Activated CD4-positive, alpha-beta memory T cell treated with anti-CD3 and anti-CD28 coated beads for 36 hours (primary cell): Measurements from ENCODE around the gene TTC23. TPM values are rescaled to one million over a fixed set of nuclear protein-coding genes. Genes with fewer than 3 reads are reported as not detected.

Experiments
- CTCF ChIA-PET: fragments of 350-600 bp; sonication (Branson Sonifier 250); formaldehyde crosslinking; loops from one replicate; lab custom pipeline; 2021; ENCODE audit warnings: antibody characterized with exemption, inconsistent platforms; lab: Charles Lee
- POLR2A ChIA-PET: fragments of 350-600 bp; sonication (Branson Sonifier 250); formaldehyde crosslinking; loops from one replicate; lab custom pipeline; 2021; ENCODE audit warnings: antibody characterized with exemption; lab: Charles Lee
- DNase-seq: peaks from one replicate; pipeline ENCODE4 v3.0.0-alpha.2; 2020
- H3K27ac Mint-ChIP-seq: one replicate; pipeline ENCODE4 v1.8.0; 2021; ENCODE audit warnings: mixed read lengths
- H3K27me3 Mint-ChIP-seq: one replicate; pipeline ENCODE4 v1.8.0; 2021; ENCODE audit warnings: mixed read lengths
- H3K36me3 Mint-ChIP-seq: one replicate; pipeline ENCODE4 v1.8.0; 2021; ENCODE audit warnings: mixed read lengths
- H3K4me1 Mint-ChIP-seq: one replicate; pipeline ENCODE4 v1.8.0; 2021; ENCODE audit warnings: low read depth, mixed read lengths
- H3K4me3 Mint-ChIP-seq: one replicate; pipeline ENCODE4 v1.8.0; 2021; ENCODE audit warnings: mild to moderate bottlenecking, mixed read lengths
- H3K9me3 Mint-ChIP-seq: one replicate; pipeline ENCODE4 v1.8.0; 2021; ENCODE audit warnings: mixed read lengths
- intact Hi-C: fragments of 100-400 bp; cut with micrococcal nuclease; formaldehyde crosslinking; loops from one replicate; pipeline ENCODE4 v1.15.1; 2023
- total RNA-seq, 2 experiments: library from RNA; stranded (reverse); gene quantifications; one replicate each; pipeline ENCODE4 v1.2.3, GENCODE V29; 2021

Gene TTC23
- total RNA-seq, 2 experiments from 2014 or later: 2.8 to 4.1 TPM

DNA sequence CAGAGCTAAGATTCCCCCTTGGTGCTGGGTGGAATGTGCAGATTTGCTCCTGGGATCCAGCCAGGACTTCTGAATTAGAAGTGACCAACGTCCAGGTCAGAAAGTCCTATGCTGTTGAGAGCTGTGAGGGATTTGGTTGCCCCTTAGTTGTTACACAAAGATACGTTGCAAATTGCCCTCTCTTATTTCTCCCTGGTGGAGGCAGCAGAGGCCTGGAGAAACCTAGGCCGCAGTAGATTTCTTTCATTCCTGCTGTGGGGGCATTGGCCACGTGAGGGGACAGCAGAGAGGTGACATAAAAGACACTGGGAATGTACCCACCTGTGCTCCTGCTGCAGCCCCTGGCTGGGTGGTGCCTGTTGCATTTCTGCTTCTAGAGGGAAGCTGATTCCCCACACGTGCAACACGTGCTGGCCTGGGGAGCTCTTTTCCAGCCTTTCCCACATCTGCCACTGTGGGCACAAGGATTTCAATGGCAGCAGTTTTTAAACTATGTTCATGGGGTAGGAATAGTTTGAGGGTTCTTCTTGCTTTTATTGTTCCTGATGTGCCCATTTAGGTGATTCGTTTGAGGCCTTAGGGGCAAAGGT, 78.8 kb downstream of the TTC23 start:
- Mint-ChIP-seq H3K4me3 (no peak overlapping the region), H3K36me3 (no peaks in the 10 kb centered on the region), H3K27me3 (no peaks in the 10 kb centered on the region), H3K9me3 (no peaks in the 10 kb centered on the region), H3K4me1 (no peaks in the 10 kb centered on the region), H3K27ac (no peak overlapping the region)
- ChIA-PET POLR2A (no interaction called here), CTCF (no interaction called here)
- DNase-seq: no peak
- intact Hi-C loops: no loop called here

- Mint-ChIP-seq H3K27ac (no peak overlapping the region), H3K36me3 (no peaks in the 10 kb centered on the region), H3K4me1 (no peaks in the 10 kb centered on the region), H3K27me3 (no peaks in the 10 kb centered on the region), H3K4me3 (no peak overlapping the region), H3K9me3 (no peaks in the 10 kb centered on the region)
- POLR2A ChIA-PET: no interaction called here
- intact Hi-C loops: no loop called here
- CTCF ChIA-PET: no interaction called here
- no peak for DNase-seq
These were observed 79.5 kb downstream of the TTC23 start for GRCh38 chr15:99169769-99170311.

DNA sequence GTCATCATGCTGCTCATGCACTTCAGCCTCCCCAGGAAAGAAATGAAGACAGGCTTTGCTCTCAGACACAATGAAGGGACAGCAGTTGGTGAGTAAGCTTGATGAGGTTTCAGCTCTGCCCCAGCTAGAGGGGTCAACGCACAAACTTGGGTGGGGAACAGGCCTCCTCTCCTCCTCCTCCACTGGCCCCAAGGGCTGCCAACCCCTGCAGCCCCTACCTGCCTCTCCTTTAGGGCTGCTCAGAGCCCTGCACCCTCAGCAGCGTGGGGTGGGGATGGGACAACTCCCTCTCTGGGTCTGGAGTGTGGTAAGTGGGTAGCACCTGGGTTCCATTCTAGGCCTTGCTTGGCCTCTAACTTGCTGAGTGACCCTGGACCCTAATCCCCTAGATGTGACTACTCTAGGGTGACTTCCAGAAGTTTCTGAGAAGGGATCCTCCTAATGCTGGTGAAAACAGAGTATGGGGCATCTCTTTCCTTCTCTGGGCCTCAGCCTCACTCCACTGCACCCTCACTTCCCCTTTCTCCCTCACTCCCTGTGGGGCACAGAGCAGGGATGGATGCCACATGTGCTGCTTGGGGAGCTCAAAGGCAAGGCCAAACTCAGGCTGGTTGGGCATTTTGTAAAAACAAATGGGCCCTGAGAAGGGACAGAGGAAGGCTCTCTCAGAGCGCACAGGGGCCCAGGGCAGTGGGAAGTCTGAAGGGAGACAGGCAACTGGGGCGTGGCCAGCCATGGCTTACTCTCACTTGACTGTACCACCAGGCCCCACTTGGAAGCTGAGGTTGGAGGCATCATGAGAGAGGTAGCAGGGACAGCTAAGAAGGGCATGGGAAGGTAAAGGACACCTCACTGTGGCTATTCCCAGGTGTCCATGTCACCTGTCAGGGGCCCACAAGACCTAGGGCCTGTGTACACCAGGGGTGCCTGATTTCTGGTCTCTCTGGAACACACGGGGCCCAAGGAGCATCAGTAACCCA, 80.5 kb downstream of the TTC23 start:
- DNase-seq: no peak
- ChIA-PET POLR2A (no interaction called here), CTCF (no interaction called here)
- intact Hi-C loops: no loop called here
- Mint-ChIP-seq H3K27ac (no peak overlapping the region), H3K36me3 (no peaks in the 10 kb centered on the region), H3K9me3 (no peaks in the 10 kb centered on the region), H3K4me3 (no peak overlapping the region), H3K27me3 (no peaks in the 10 kb centered on the region), H3K4me1 (peaks cover 5% of the 10 kb centered on the region)

GRCh38 chr15:99167640-99168039, 81.7 kb downstream of the TTC23 start:
- H3K27ac Mint-ChIP-seq: no peak overlapping the region
- CTCF ChIA-PET: no interaction called here
- no peaks in the 10 kb centered on the region for H3K27me3 Mint-ChIP-seq
- no peaks in the 10 kb centered on the region for H3K36me3 Mint-ChIP-seq
- H3K9me3 Mint-ChIP-seq: no peaks in the 10 kb centered on the region
- intact Hi-C loops: no loop called here
- DNase-seq: no peak
- no peak overlapping the region for H3K4me3 Mint-ChIP-seq
- POLR2A ChIA-PET: no interaction called here
- peaks cover 16% of the 10 kb centered on the region for H3K4me1 Mint-ChIP-seq

- CTCF ChIA-PET: no interaction called here
- H3K36me3 Mint-ChIP-seq: no peaks in the 10 kb centered on the region
These were observed 82.2 kb downstream of the TTC23 start for GRCh38 chr15:99167201-99167600.

DNA sequence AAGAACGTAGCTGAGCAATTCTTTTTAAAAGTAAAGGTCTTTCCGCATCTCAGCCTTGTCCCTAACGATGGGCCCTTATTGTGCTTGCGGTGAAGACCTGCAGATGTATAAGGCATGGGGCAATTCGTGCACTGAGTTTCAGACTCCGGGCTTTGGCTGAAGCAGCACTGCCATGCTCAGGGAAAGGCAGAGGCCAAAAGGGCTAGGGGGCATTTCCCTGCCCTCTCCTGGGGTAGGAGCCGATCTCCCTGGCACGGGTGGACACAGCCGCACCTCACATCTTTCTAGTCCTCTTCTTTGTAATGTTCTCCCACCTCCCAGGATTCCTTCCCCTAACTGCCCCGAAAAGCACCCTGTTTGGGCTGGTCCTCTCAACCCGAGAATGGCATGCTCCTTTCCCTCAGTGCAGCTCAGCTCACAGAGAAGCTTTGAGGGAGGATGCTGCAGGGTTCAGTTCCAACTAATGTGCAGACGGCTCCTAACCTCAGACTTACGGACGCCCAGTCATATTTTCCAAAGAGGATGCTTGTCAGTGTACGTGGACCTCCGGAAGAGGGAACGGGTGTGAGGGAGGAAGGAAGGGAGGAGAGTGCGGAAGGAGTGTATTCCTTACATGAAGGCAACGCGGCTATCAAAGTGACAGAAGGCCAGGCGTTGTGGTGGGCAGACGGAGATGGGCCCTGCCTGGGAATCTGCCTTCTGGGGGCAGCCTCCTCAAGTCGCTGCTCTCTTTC, 83.3 kb downstream of the TTC23 start:
- Mint-ChIP-seq H3K27ac (no peak overlapping the region), H3K4me1 (peaks cover 16% of the 10 kb centered on the region), H3K27me3 (no peaks in the 10 kb centered on the region), H3K4me3 (no peak overlapping the region), H3K36me3 (no peaks in the 10 kb centered on the region), H3K9me3 (no peaks in the 10 kb centered on the region)
- ChIA-PET CTCF (no interaction called here), POLR2A (no interaction called here)
- DNase-seq: no peak
- intact Hi-C loops: no loop called here

More at GRCh38 chr15:99167201-99167600, 82.2 kb downstream of the TTC23 start:
- Mint-ChIP-seq H3K27me3 (no peaks in the 10 kb centered on the region), H3K4me3 (no peak overlapping the region), H3K9me3 (no peaks in the 10 kb centered on the region), H3K27ac (no peak overlapping the region), H3K4me1 (peaks cover 16% of the 10 kb centered on the region)
- POLR2A ChIA-PET: no interaction called here
- no peak for DNase-seq
- intact Hi-C loops: no loop called here

DNA sequence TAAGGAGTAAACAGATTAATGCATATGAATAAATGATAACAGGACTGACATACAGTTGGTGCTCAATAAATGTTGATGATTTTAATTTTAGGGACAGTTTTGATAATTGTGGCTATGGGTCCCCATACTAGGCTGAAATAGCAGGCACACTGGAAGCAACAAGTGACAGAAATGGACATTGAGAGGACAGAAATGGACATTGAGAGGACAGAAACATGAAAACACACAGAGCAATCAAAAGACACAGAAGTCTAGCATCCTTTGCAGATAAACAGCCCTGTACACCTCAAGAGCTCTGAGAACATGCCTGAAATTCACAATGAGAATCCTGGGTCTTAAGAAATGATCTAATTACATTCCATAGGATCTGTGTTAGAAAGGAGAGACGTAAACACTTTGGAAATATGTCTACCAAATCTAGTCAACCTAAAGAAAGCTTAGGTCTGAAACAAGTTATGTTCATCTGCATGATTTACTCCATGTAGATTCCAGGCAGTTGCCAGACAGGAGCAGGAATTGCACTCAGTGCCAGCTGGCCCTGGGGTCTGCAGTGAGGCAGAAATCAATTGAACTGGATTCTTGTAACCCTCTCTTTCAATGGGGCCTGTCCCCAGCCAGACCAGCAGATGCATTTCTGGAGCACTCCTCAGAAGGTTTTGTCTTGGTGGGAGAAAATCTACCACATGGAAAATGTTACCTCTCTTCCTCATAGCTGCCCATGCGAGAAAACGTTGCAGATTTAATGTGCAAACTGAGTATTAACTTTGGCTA, 84.2 kb downstream of the TTC23 start:
- CTCF ChIA-PET: interaction anchor here (0.7 kb wide), 1 partner anchor 60 kb away, joined by 3 read pairs; no protein-coding TSS in a partner anchor

DNA sequence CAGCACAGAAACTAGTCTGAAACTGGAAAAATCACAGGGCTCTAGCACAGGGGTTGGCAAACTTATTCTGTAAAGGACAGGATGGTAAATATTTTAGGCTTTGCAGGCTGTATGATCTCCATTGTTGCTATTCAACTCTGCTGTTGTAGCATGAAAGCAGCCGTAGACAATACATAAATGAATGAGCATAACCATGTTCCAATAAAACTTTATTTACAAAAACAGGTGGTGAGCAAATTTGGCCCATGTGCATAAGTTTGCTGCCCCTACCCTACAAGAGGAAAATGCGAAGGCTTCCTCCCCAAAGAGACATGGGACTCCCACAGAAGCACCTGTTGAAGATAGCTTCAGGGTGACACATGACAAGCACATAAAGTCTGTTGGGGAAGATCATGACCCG, 85.3 kb downstream of the TTC23 start:
- ChIA-PET CTCF (interaction anchor here (0.7 kb wide), 1 partner anchor 59 kb away, joined by 3 read pairs; no protein-coding TSS in a partner anchor), POLR2A (no interaction called here)
- Mint-ChIP-seq H3K27me3 (no peaks in the 10 kb centered on the region), H3K36me3 (no peaks in the 10 kb centered on the region), H3K9me3 (no peaks in the 10 kb centered on the region), H3K27ac (no peak overlapping the region), H3K4me3 (no peak overlapping the region), H3K4me1 (peaks cover 16% of the 10 kb centered on the region)
- intact Hi-C loops: no loop called here
- no peak for DNase-seq

More for the DNA sequence above, 84.2 kb downstream of the TTC23 start:
- POLR2A ChIA-PET: no interaction called here
- intact Hi-C loops: no loop called here
- H3K27ac Mint-ChIP-seq: no peak overlapping the region
- H3K4me3 Mint-ChIP-seq: no peak overlapping the region
- no peak for DNase-seq
- H3K4me1 Mint-ChIP-seq: peaks cover 16% of the 10 kb centered on the region
- H3K27me3 Mint-ChIP-seq: no peaks in the 10 kb centered on the region
- H3K36me3 Mint-ChIP-seq: no peaks in the 10 kb centered on the region
- H3K9me3 Mint-ChIP-seq: no peaks in the 10 kb centered on the region

- no peak for DNase-seq
- ChIA-PET CTCF (interaction anchor here (1.2 kb wide), 1 partner anchor 58 kb away, joined by 3 read pairs; the partner anchor contains the start of gene SYNM), POLR2A (no interaction called here)
- H3K9me3 Mint-ChIP-seq: no peaks in the 10 kb centered on the region
- no peaks in the 10 kb centered on the region for H3K27me3 Mint-ChIP-seq
- intact Hi-C loops: no loop called here
- peaks cover 16% of the 10 kb centered on the region for H3K4me1 Mint-ChIP-seq
- no peak overlapping the region for H3K4me3 Mint-ChIP-seq
- H3K27ac Mint-ChIP-seq: no peak overlapping the region
- H3K36me3 Mint-ChIP-seq: no peaks in the 10 kb centered on the region
These were observed 85.9 kb downstream of the TTC23 start for GRCh38 chr15:99163271-99164062.

- Mint-ChIP-seq H3K4me1 (peaks cover 10% of the 10 kb centered on the region), H3K36me3 (no peaks in the 10 kb centered on the region), H3K27me3 (no peaks in the 10 kb centered on the region), H3K9me3 (no peaks in the 10 kb centered on the region), H3K27ac (no peak overlapping the region), H3K4me3 (no peak overlapping the region)
- no peak for DNase-seq
- POLR2A ChIA-PET: no interaction called here
- intact Hi-C loops: no loop called here
- CTCF ChIA-PET: interaction anchor here (0.7 kb wide), 1 partner anchor 53 kb away, joined by 3 read pairs; the partner anchor contains the start of gene SYNM
These were observed 90.6 kb downstream of the TTC23 start for GRCh38 chr15:99158626-99159412.
